Fibroblast of villous mesenchyme (primary cell): ENCODE data around the gene EPHA3. TPM values are rescaled to one million over a fixed set of nuclear protein-coding genes. Genes with fewer than 3 reads are reported as not detected.

Experiments
- DNase-seq: peaks from one replicate; pipeline ENCODE4 v3.0.0-alpha.2; 2010; ENCODE audit warnings: low read depth
- H3K4me3 ChIP-seq: 2 replicates; pipeline ENCODE4 v1.5.1; 2011; ENCODE audit warnings: low read depth, mild to moderate bottlenecking, low read length
- CTCF ChIP-seq: IDR thresholded peaks from 2 replicates; pipeline ENCODE4 v1.5.1; 2012; ENCODE audit warnings: low read depth, mild to moderate bottlenecking, low read length; ENCODE audit not compliant: insufficient read depth
- total RNA-seq: library from RNA; depleted of rRNA; stranded (reverse); fragments of >200 nt; gene quantifications from 2 replicates; pipeline ENCODE4 v1.2.3, GENCODE V29; 2012

EPHA3 gene
- total RNA-seq, 1 donor = under 0.01 TPM

- TF ChIP-seq CTCF = no peak
- no peak for DNase-seq
- H3K4me3 ChIP-seq = no peak overlapping the region
Observed at GRCh38 chr3:89280822-89281365, 173.5 kb downstream of the EPHA3 start.

- no peak for DNase-seq
- H3K4me3 ChIP-seq = no peak overlapping the region
- TF ChIP-seq CTCF = no peak
Observed at GRCh38 chr3:89287902-89288508, 180.6 kb downstream of the EPHA3 start.

- no peak overlapping the region for H3K4me3 ChIP-seq
- no peak for TF ChIP-seq CTCF
- DNase-seq = no peak
Observed at GRCh38 chr3:89289574-89290190, 182.3 kb downstream of the EPHA3 start.

- no peak for DNase-seq
- TF ChIP-seq CTCF = no peak
- H3K4me3 ChIP-seq = no peak overlapping the region
Observed at GRCh38 chr3:89297199-89297598, 189.8 kb downstream of the EPHA3 start.

GRCh38 chr3:89300526-89300925 is 193.1 kb downstream of the EPHA3 start:
- DNase-seq = no peak
- TF ChIP-seq CTCF = no peak
- no peak overlapping the region for H3K4me3 ChIP-seq

- H3K4me3 ChIP-seq = no peak overlapping the region
- peak; percentile 2 for DNase-seq
- no peak for TF ChIP-seq CTCF
Observed at GRCh38 chr3:89300981-89301380, 193.6 kb downstream of the EPHA3 start.
